HG03432 (cell line): Measurements from ENCODE around the gene ZNF181.
"Not testable (repeated sequence)": the region's sequence is repeated elsewhere in the genome, so short reads cannot be mapped to it uniquely, and the experiment has no call there.

ENCODE experiments used
- ATAC-seq: cut with Tn5 transposase; IDR thresholded peaks from one replicate; pipeline ENCODE4 v1.9.1; 2021; ENCODE audit warnings: mild to moderate bottlenecking, moderate library complexity; ENCODE audit not compliant: unreplicated experiment

The ZNF181 gene

DNA sequence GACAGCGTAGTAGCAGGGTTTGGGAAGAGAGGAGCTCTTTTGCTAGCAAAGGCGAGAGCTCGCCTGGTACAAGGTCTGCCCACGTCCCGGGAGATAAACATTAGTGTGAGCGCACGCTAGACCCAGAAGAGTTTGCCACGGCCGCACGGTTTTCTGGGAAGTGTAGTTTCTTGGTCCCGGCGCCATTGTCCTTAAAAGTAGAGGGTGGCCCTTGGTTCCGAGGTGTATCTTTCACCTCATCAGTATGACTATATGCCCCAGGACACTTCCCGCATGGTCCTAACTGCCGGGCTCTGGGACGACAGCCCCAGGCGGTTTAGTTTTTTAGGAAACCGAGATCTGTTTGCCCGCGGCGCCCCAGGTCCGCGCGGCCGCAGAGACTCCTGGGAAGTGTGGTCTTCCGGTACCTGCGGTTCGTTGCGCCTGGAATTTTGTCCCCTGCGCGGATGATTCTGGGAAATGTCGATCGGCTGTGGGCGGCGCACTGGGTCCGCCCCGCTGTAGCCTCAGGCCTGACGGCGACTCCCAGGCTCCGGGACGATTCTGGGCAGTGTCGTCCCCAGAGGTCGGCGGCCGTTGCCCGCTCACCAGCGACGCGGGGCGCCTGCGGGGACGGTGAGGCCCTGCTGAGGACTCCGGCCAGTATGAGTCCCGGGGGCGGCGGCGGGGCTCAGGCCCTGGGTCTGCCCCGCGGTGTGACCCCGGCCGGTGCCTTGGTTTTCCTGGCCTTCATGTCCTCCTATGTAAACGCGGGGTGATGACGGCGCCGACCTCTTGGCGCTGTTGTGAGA, at the start of gene ZNF181:
TSS of gene ZNF181 (plus strand) at position 498 of the 791 bp plus-strand sequence. CDS start 795 bp downstream, outside the sequence.
- ATAC-seq = peak; percentile 80

GRCh38 chr19:34685266-34685665, 48.8 kb upstream of the ZNF181 start:
- ATAC-seq = not testable (repeated sequence)

- ATAC-seq = no peak
Observed at GRCh38 chr19:34686455-34686854, 47.6 kb upstream of the ZNF181 start.

GRCh38 chr19:34687348-34687747, 46.7 kb upstream of the ZNF181 start:
- no peak for ATAC-seq

- ATAC-seq = no peak
Observed at GRCh38 chr19:34688592-34688991, 45.5 kb upstream of the ZNF181 start.

DNA sequence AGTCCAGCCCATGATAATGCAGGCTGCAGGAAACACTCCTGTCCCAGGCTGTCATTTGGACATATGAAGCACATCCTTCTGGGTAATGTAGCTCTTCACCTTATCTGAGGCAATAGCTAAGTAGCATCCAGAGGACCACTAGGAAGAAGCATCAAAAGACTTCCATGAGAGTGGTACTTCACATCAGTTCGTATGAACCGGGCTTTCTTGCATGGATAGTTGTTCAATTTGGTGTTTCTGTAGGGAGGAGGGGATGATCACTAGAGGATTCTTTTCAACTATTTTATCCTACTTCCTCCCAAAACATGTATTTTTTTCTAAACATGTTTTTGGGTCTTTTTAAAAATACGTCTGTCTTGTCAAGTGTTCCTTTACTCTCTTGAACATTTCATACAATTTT, 43.7 kb upstream of the ZNF181 start:
- no peak for ATAC-seq

DNA sequence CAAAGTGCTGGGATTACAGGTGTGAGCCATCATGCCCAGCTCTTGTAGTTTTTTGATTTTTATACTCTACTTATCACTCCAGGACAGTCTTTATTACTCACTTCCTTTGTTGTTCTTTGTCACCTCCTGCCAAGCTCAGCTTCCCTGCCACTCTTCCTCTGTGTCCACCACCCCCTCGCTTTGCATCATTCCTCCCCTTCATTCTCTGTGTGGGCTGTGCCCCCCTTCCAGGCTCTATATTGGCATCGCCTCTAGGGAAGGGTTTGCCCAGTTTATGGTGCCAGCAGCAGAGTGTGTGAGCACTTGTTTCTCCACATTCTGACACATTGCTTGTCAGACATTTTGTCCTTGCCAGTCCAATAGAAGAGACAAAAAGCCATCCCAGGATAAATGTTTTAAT, 41.5 kb upstream of the ZNF181 start:
- ATAC-seq = no peak

- ATAC-seq = no peak
Observed at GRCh38 chr19:34707661-34708060, 26.4 kb upstream of the ZNF181 start.

DNA sequence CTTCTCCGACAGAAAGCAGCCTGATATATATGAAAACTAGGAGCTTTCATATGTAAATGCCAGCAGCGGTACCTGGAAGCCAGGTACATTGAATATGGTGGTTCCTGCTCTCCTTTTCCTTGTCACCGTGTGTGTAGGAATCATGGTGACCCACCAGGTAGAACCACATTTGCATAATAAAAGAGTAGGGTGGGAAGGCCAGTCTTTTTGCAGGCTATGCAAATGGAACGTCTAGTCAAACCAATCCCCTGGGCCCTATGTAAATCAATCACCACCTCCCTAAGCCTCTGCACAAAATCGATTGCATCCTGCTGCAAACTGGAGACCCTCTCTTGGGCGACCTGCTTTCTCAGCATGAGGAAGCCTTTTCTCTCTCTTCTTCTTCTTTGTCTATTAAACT, 22.2 kb upstream of the ZNF181 start:
- no peak for ATAC-seq

GRCh38 chr19:34712395-34713261, 21.4 kb upstream of the ZNF181 start:
- no peak for ATAC-seq

DNA sequence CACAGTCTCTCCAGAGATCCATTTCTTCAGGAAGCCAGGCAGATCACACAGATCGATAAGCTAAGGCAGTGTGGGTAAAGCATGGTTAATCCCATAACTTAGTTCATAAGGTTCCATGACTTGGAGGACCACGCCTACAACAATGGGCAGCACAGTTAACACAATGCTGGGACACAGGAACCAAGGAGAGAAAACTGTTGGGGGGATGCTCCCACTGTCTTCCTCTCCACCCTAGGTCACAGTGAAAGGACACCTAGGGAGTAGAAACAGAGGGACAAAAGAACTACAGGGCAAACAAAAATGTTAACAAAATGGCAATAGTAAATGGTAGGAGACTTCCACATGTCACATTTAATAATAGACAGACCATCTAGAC, 20.8 kb upstream of the ZNF181 start:
- ATAC-seq = no peak

- no peak for ATAC-seq
Observed at GRCh38 chr19:34715357-34715756, 18.7 kb upstream of the ZNF181 start.

- ATAC-seq = no peak
Observed at GRCh38 chr19:34722353-34722752, 11.7 kb upstream of the ZNF181 start.

- no peak for ATAC-seq
Observed at GRCh38 chr19:34725400-34725799, 8.6 kb upstream of the ZNF181 start.

- ATAC-seq = no peak
Observed at GRCh38 chr19:34731019-34731829, 2.8 kb upstream of the ZNF181 start.

- no peak for ATAC-seq
Observed at GRCh38 chr19:34731964-34732363, 2.1 kb upstream of the ZNF181 start.

DNA sequence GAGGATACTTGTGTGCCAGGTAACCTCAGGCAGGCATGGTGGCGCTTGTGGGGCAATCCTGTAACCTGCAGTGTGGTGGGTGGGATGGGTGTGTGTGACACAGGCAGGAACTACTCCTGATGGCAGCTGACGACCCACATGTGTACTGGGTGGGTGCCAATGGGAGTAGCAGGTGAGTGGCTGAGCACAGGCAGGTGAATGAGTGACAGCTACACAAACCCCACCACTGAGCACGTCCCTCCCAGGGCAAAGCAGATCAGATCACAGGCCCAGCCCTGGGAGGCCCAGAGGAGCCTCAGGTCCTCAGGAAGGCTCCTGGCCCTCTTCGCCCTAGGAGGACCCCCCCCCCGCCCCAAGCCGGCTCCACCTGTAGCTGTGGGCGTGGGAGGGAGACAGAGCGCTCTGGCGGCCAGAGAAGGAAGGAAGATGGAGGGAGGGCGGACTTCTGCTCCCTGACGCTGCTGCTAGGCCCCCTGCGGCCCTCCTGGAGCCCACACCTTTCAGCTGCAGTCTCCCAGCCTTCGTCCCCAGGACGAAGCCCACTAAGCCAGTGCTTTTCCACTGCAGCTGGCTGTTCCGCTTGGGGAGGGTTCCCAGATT, 1.3 kb upstream of the ZNF181 start:
- ATAC-seq = no peak

DNA sequence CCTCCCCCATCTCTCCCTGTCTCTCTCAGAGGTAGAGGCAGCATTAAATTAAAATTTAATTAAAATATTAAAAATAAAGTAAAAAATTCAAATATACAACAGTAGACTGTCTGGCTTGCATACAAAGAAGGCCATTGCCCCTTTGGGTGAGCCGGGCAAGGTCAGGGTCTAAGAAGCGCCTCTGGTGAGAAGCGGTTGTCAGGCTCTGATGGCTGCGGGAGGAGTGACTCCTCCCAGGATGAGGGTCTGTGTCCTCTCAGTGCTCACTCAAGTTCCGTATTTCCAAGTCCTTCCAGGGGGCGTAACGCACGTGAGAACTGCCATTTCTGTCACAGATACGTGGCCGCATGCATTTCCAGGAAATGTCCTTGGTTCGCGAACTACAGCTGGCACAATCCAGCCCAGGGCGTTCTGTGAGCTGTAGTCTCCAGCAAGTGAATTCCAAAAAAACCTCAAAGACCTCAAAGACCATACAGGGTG, 737 bp upstream of the ZNF181 start:
- ATAC-seq = peak; percentile 11

GRCh38 chr19:34734537-34735103, 577 bp downstream of the ZNF181 start:
- ATAC-seq = no peak
